H1 (cell line): ENCODE measurements around the gene PLIN1. TPM values are rescaled to one million over a fixed set of nuclear protein-coding genes. Genes with fewer than 3 reads are reported as not detected.

Experiments used
- CTCF ChIA-PET: fragments of 300-600 bp; sonication (Branson Sonifier 250); formaldehyde crosslinking; loops from one replicate; lab custom pipeline; 2021; ENCODE audit not compliant: partially characterized antibody; lab: Charles Lee
- POLR2A ChIA-PET: fragments of 300-600 bp; sonication (Branson Sonifier 250); formaldehyde crosslinking; loops from one replicate; lab custom pipeline; 2021; ENCODE audit warnings: inconsistent platforms; ENCODE audit not compliant: partially characterized antibody; lab: Charles Lee
- DNase-seq, 2 experiments: peaks; one replicate each; pipeline versions ENCODE4 v3.0.0 to v3.0.0-alpha.2; 2010 to 2022; ENCODE audit warnings: low spot score in 2 of 2, low read depth in 1 of 2, mixed read lengths in 1 of 2
- FAIRE-seq: peaks from 2 replicates; lab custom pipeline; 2011; peaks lifted over from hg19 to GRCh38; lab: Jason Lieb, UNC
- H2AFZ ChIP-seq: 2 replicates; pipeline ENCODE4 v1.8.1; 2012; ENCODE audit warnings: low read length, inconsistent platforms
- H2AK5ac ChIP-seq: 2 replicates; pipeline ENCODE4 v1.6.1; 2013; ENCODE audit warnings: low read depth, low read length
- H2BK120ac ChIP-seq: replicated peaks from 2 replicates; pipeline ENCODE3; 2013; ENCODE audit warnings: low read depth, low read length, inconsistent platforms
- H2BK12ac ChIP-seq: 2 replicates; pipeline ENCODE4 v1.6.1; 2013; ENCODE audit warnings: low read depth, low read length
- H2BK15ac ChIP-seq: 2 replicates; pipeline ENCODE4 v1.6.1; 2013; ENCODE audit warnings: low read length
- H2BK20ac ChIP-seq: 2 replicates; pipeline ENCODE4 v1.6.1; 2013; ENCODE audit warnings: low read length
- H2BK5ac ChIP-seq: 2 replicates; pipeline ENCODE4 v1.6.1; 2013; ENCODE audit warnings: low read depth, low read length
- H3K14ac ChIP-seq: 2 replicates; pipeline ENCODE4 v1.6.1; 2013; ENCODE audit warnings: inconsistent platforms; ENCODE audit not compliant: insufficient read length
- H3K18ac ChIP-seq: 2 replicates; pipeline ENCODE4 v1.6.1; 2013; ENCODE audit warnings: low read length; ENCODE audit errors: extremely low read depth
- H3K23ac ChIP-seq: 2 replicates; pipeline ENCODE4 v1.6.1; 2013; ENCODE audit warnings: inconsistent platforms; ENCODE audit not compliant: insufficient read length
- H3K23me2 ChIP-seq: 2 replicates; pipeline ENCODE4 v1.6.1; 2013; ENCODE audit warnings: low read depth, low read length
- H3K27ac ChIP-seq: 2 replicates; pipeline ENCODE4 v1.6.1; 2011; ENCODE audit warnings: low read depth, low read length, inconsistent platforms
- H3K27me3 ChIP-seq, 4 experiments: replicated peaks in 1 of 4; 1 replicate in 1 of 4; 2 replicates in 3 of 4; pipeline versions ENCODE4 v1.6.1 to v1.8.1; 2011 to 2013; ENCODE audit warnings: low read length in 3 of 4, mild to moderate bottlenecking in 3 of 4, inconsistent platforms in 2 of 4, mixed read lengths in 2 of 4, moderate library complexity in 1 of 4; ENCODE audit not compliant: control insufficient read depth in 3 of 4, insufficient read depth in 3 of 4; ENCODE audit errors: extremely low read depth in 1 of 4
- H3K36me3 ChIP-seq, 4 experiments: 2 replicates each; pipeline versions ENCODE4 v1.6.1 to v1.8.1; 2011 to 2013; ENCODE audit warnings: mild to moderate bottlenecking in 4 of 4, low read length in 3 of 4, moderate library complexity in 2 of 4, control low read depth in 1 of 4, inconsistent platforms in 1 of 4; ENCODE audit not compliant: insufficient read depth in 4 of 4, control insufficient read depth in 2 of 4
- H3K4ac ChIP-seq: replicated peaks from 2 replicates; pipeline ENCODE3; 2013; ENCODE audit warnings: low read length, low read depth, mixed read lengths, inconsistent platforms; ENCODE audit not compliant: insufficient read length
- H3K4me1 ChIP-seq, 4 experiments: replicated peaks in 1 of 4; 1 replicate in 1 of 4; 2 replicates in 3 of 4; pipeline versions ENCODE4 v1.6.1 to v1.8.1; 2011 to 2013; ENCODE audit warnings: low read length in 3 of 4, inconsistent platforms in 2 of 4, mixed read lengths in 1 of 4; ENCODE audit not compliant: insufficient read depth in 4 of 4, control insufficient read depth in 3 of 4
- H3K4me2 ChIP-seq, 2 experiments: 2 replicates each; pipeline versions ENCODE4 v1.6.1 to v1.8.1; 2011 to 2013; ENCODE audit warnings: low read depth in 2 of 2, low read length in 2 of 2, control low read depth in 1 of 2, inconsistent platforms in 1 of 2, mild to moderate bottlenecking in 1 of 2; ENCODE audit not compliant: insufficient read depth in 1 of 2
- H3K4me3 ChIP-seq, 4 experiments: fragments of 200-600, 300-600 bp in 1 of 4; sonication (generic), shearing (Covaris generic), sonication (Bioruptor Twin) in 1 of 4; 2 replicates each; pipeline versions ENCODE4 v1.5.1 to v1.8.1; 2011 to 2016; ENCODE audit warnings: low read length in 4 of 4, low read depth in 3 of 4, control low read depth in 2 of 4, inconsistent platforms in 2 of 4, mild to moderate bottlenecking in 2 of 4, mixed read lengths in 1 of 4, moderate library complexity in 1 of 4; ENCODE audit not compliant: insufficient read depth in 2 of 4; ENCODE audit errors: extremely low read depth in 1 of 4
- H3K56ac ChIP-seq: replicated peaks from 2 replicates; pipeline ENCODE3; 2013; ENCODE audit warnings: low read depth, mild to moderate bottlenecking, mixed read lengths, low read length, inconsistent platforms; ENCODE audit not compliant: insufficient read length
- H3K79me1 ChIP-seq: 2 replicates; pipeline ENCODE4 v1.6.1; 2013; ENCODE audit warnings: low read depth, low read length, control low read depth
- H3K79me2 ChIP-seq, 2 experiments: 2 replicates each; pipeline versions ENCODE4 v1.6.1 to v1.8.1; 2012 to 2013; ENCODE audit warnings: low read length in 2 of 2, mild to moderate bottlenecking in 2 of 2, inconsistent platforms in 1 of 2; ENCODE audit not compliant: insufficient read depth in 2 of 2, control insufficient read depth in 1 of 2
- H3K9ac ChIP-seq, 4 experiments: replicated peaks in 1 of 4; 1 replicate in 1 of 4; 2 replicates in 3 of 4; pipeline versions ENCODE4 v1.6.1 to v1.8.1; 2011 to 2013; ENCODE audit warnings: low read depth in 3 of 4, low read length in 3 of 4, control low read depth in 2 of 4, mild to moderate bottlenecking in 2 of 4, moderate library complexity in 2 of 4, inconsistent platforms in 1 of 4; ENCODE audit errors: extremely low read depth in 1 of 4
- H3K9me3 ChIP-seq, 2 experiments: 2 replicates each; pipeline versions ENCODE4 v1.6.1 to v1.8.1; 2012 to 2013; ENCODE audit warnings: mild to moderate bottlenecking in 2 of 2, moderate library complexity in 2 of 2, control low read depth in 1 of 2, inconsistent platforms in 1 of 2, low read depth in 1 of 2, low read length in 1 of 2, mixed read lengths in 1 of 2; ENCODE audit not compliant: insufficient read depth in 2 of 2
- H4K20me1 ChIP-seq, 2 experiments: replicated peaks in 1 of 2; 2 replicates each; pipeline versions ENCODE3 to v1.8.1; 2011 to 2013; ENCODE audit warnings: inconsistent platforms in 2 of 2, low read length in 2 of 2, mild to moderate bottlenecking in 1 of 2; ENCODE audit not compliant: insufficient read depth in 2 of 2, control insufficient read depth in 1 of 2
- H4K5ac ChIP-seq: 2 replicates; pipeline ENCODE4 v1.6.1; 2013; ENCODE audit warnings: low read length, low read depth, mixed read lengths, inconsistent platforms; ENCODE audit not compliant: insufficient read length
- H4K8ac ChIP-seq: 2 replicates; pipeline ENCODE4 v1.8.0; 2013; ENCODE audit warnings: mild to moderate bottlenecking, moderate library complexity, low read length, inconsistent platforms; ENCODE audit not compliant: insufficient read depth; ENCODE audit errors: extremely low read depth
- H4K91ac ChIP-seq: replicated peaks from 2 replicates; pipeline ENCODE3; 2013; ENCODE audit warnings: low read length, mixed read lengths, inconsistent platforms; ENCODE audit not compliant: insufficient read length
- BRCA1 ChIP-seq: IDR thresholded peaks from 2 replicates; pipeline ENCODE4 v1.6.1; 2012; ENCODE audit warnings: low read depth, low read length, improper control_type of control experiment
- CREB1 ChIP-seq: IDR thresholded peaks from 2 replicates; pipeline ENCODE4 v1.6.1; 2012; ENCODE audit warnings: inconsistent platforms
- POU5F1 ChIP-seq: IDR thresholded peaks from 2 replicates; pipeline ENCODE4 v1.6.1; 2011; ENCODE audit warnings: low read depth, mild to moderate bottlenecking, low read length, moderate library complexity
- SP2 ChIP-seq: IDR thresholded peaks from 2 replicates; pipeline ENCODE4 v1.6.1; 2012; ENCODE audit warnings: mild to moderate bottlenecking, low read length, inconsistent platforms
- TAF1 ChIP-seq: IDR thresholded peaks from 2 replicates; pipeline ENCODE4 v1.6.1; 2011; ENCODE audit warnings: mild to moderate bottlenecking, low read depth, low read length
- TBP ChIP-seq: IDR thresholded peaks from 2 replicates; pipeline ENCODE4 v1.6.1; 2011; ENCODE audit warnings: low read depth, low read length, improper control_type of control experiment
- ZNF274 ChIP-seq: IDR thresholded peaks from 2 replicates; pipeline ENCODE4 v1.7.0; 2012; ENCODE audit warnings: low read length, borderline replicate concordance; ENCODE audit errors: extremely low read depth
- whole genome bisulfite sequencing, 2 experiments: shearing (Covaris generic) in 1 of 2; methylation state at CpG; one replicate each; pipeline versions ENCODE4 v1.1.6 to v1.1.7; 2013 to 2015; ENCODE audit warnings: low lambda C conversion rate in 2 of 2, mixed read lengths in 2 of 2, inconsistent platforms in 1 of 2, low coverage in 1 of 2, missing lambda C conversion rate in 1 of 2; ENCODE audit not compliant: insufficient replicate concordance in 2 of 2, insufficient coverage in 1 of 2, insufficient read length in 1 of 2; ENCODE audit errors: extremely low coverage in 1 of 2, missing lambda C conversion rate in 1 of 2; 5-methylcytosine and 5-hydroxymethylcytosine counted together
- polyA plus RNA-seq, 7 experiments: library from polyadenylated mRNA; depleted of rRNA in 3 of 7; stranded (reverse) in 5 of 7; unstranded in 2 of 7; fragments of >200 nt in 5 of 7; fragments of 200-250 nt in 2 of 7; gene quantifications; 1 replicate in 5 of 7; 2 replicates in 1 of 7; 4 replicates in 1 of 7; pipeline versions ENCODE4 v1.2.1 to v1.2.3, GENCODE V29; 2011 to 2013; ENCODE audit warnings: missing spikeins in 2 of 7, mixed read lengths in 2 of 7
- total RNA-seq: library from RNA; stranded (reverse); fragmentation: NEBNext Ultra II Directional; extraction: Animal tissue kit (Norgen Biotek cat#: 25700); gene quantifications from 2 replicates; pipeline ENCODE4 v1.2.1, GENCODE V29; 2021

The PLIN1 gene
- total and polyA plus RNA-seq, 2 of the 8 experiments (the other 6 are each of a cell fraction or from before 2014, with no cell fraction given), result 0.33 TPM; not detected in 1

- Histone ChIP-seq H2BK15ac (no peak overlapping the region), H4K91ac (no peak overlapping the region), H3K27me3 (no peaks in the 10 kb centered on the region), H2BK12ac (no peak overlapping the region), H2BK20ac (no peak overlapping the region), H3K4me1 (no peaks in the 10 kb centered on the region), H3K4me2 (no peak overlapping the region), H3K18ac (no peak overlapping the region), H2AFZ (no peak overlapping the region), H3K23me2 (no peaks in the 10 kb centered on the region), H2AK5ac (no peak overlapping the region), H3K23ac (no peak overlapping the region), H4K5ac (no peak overlapping the region), H4K8ac (no peak overlapping the region), H3K79me2 (no peaks in the 10 kb centered on the region), H3K36me3 (peaks cover 61 to 98% (median 86%) of the 10 kb centered on the region in 4 experiments), H3K4ac (no peak overlapping the region), H2BK5ac (no peak overlapping the region), H3K9ac (no peak overlapping the region), H3K79me1 (peaks cover 3% of the 10 kb centered on the region; the same call in 1 of the 2 replicates), H3K14ac (no peak overlapping the region), H2BK120ac (no peak overlapping the region), H3K56ac (no peak overlapping the region), H4K20me1 (peaks cover 8 to 33% of the 10 kb centered on the region in 2 experiments), H3K4me3 (no peak overlapping the region), H3K9me3 (peaks cover 0 to 3% of the 10 kb centered on the region in 2 experiments; a peak in 1 of 4 replicates), H3K27ac (no peak overlapping the region)
- ChIA-PET POLR2A (interaction anchor here (1.1 to 1.2 kb wide), 2 partner anchors 9 to 37 kb away, joined by 3 read pairs; no protein-coding TSS in a partner anchor), CTCF (interaction anchor here (4.1 kb wide), 1 partner anchor 21 kb away, joined by 18 read pairs; no protein-coding TSS in a partner anchor)
- DNase-seq (no peak), FAIRE-seq (no peak)
- WGBS, 2 experiments, result 92% methylated on average over 9 of the region's 9 CpGs; no CpG with 5 or more reads in 1 of the 2 experiments
- TF ChIP-seq TAF1 (no peak), BRCA1 (no peak), TBP (no peak), POU5F1 (no peak), CREB1 (no peak), ZNF274 (no peak), SP2 (no peak)
These were observed 53.5 kb downstream of the PLIN1 start for GRCh38 chr15:89625716-89626115.
